Breast epithelium (tissue), 4 donors: Measurements from ENCODE around the gene TMCO2. TPM values are rescaled to one million over a fixed set of nuclear protein-coding genes. Genes with fewer than 3 reads are reported as not detected.

Source experiments
- DNase-seq, 2 donors: peaks; one replicate each; pipeline ENCODE4 v3.0.0-alpha.2; 2019; ENCODE audit warnings: low spot score in 2 of 2
- H3K27ac ChIP-seq, 2 donors: fragments of 200-600 bp; sonication (generic) in 1 of 2; one replicate each; pipeline ENCODE4 v1.5.1; 2016 to 2019; ENCODE audit warnings: mild to moderate bottlenecking in 1 of 2
- H3K27me3 ChIP-seq, 2 donors: fragments of 200-600 bp; sonication (generic) in 1 of 2; one replicate each; pipeline versions ENCODE4 v1.5.1 to v1.6.0; 2017 to 2019; ENCODE audit warnings: control low read depth in 1 of 2, mild to moderate bottlenecking in 1 of 2
- H3K36me3 ChIP-seq: fragments of 200-600 bp; one replicate; pipeline ENCODE4 v1.5.1; 2019
- H3K4me1 ChIP-seq, 2 donors: fragments of 200-600 bp; sonication (generic); one replicate each; pipeline ENCODE4 v1.5.1; 2016 to 2019; ENCODE audit warnings: control low read depth in 1 of 2
- H3K4me3 ChIP-seq, 3 donors: fragments of 200-600 bp; sonication (generic); 1 replicate in 2 of 3; 2 replicates in 1 of 3; pipeline ENCODE4 v1.5.1; 2016 to 2019; ENCODE audit warnings: mild to moderate bottlenecking in 3 of 3, moderate library complexity in 2 of 3
- H3K9me3 ChIP-seq, 2 donors: fragments of 200-600 bp; sonication (generic) in 1 of 2; one replicate each; pipeline ENCODE4 v1.5.1; 2016 to 2019; ENCODE audit warnings: control low read depth in 1 of 2
- POLR2A ChIP-seq: fragments of 450-650 bp; IDR thresholded peaks from one replicate; pipeline ENCODE4 v1.6.1; 2016; ENCODE audit warnings: antibody characterized with exemption, mild to moderate bottlenecking, moderate library complexity
- POLR2AphosphoS5 ChIP-seq, 3 donors: sonication (generic); formaldehyde crosslinking; IDR thresholded peaks; one replicate each; pipeline ENCODE4 v1.6.1; 2017; ENCODE audit warnings: antibody characterized with exemption in 3 of 3
- intact Hi-C: fragments of 100-400 bp; cut with DNase I; formaldehyde crosslinking; loops from one replicate; pipeline ENCODE4 v1.15.1; 2023; ENCODE audit warnings: low total_unique reads
- total RNA-seq, 3 donors: library from RNA; depleted of rRNA; stranded (reverse); fragments of >200 nt; gene quantifications; one replicate each; pipeline ENCODE4 v1.1.0, GENCODE V29; 2016
- TF ChIP-seq, protein P1 (sequence below), 3 donors: fragments of 450-650 bp; IDR thresholded peaks; one replicate each; pipeline ENCODE4 v1.5.1; 2016 to 2017; ENCODE audit warnings: antibody characterized with exemption in 3 of 3, mild to moderate bottlenecking in 3 of 3, moderate library complexity in 3 of 3

The TMCO2 gene
- total RNA-seq, 3 donors from 2014 or later: not detected

DNA sequence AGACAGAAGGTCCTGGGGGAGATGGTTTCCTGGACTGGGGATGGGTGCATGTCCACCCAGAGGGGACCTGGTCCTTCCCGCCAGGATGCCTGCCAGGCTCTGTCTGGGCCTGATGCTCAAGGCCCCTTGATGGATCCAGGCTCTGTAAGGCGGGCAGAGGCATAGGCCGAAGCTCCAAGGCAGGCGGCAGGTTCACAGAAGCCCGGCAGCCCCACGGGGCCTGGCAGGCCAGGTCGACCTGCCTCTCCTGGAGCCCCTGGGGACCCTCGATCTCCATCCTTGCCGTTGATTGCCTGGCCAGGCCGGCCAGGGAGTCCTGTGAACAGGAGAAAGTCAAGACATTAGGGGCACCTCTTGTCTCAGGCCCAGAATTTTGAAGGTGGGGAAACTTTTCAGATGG, 53.3 kb downstream of the TMCO2 start:
- intact Hi-C loops: no loop called here
- Histone ChIP-seq H3K36me3 (no peaks in the 10 kb centered on the region), H3K9me3 (no peaks in the 10 kb centered on the region), H3K4me3 (no peak overlapping the region), H3K27ac (no peak overlapping the region), H3K27me3 (no peaks in the 10 kb centered on the region), H3K4me1 (no peaks in the 10 kb centered on the region)
- TF ChIP-seq POLR2AphosphoS5 (IDR thresholded peaks at IDR 0.05): no peak
- TF ChIP-seq POLR2A: no peak
- TF ChIP-seq, protein P1, sequence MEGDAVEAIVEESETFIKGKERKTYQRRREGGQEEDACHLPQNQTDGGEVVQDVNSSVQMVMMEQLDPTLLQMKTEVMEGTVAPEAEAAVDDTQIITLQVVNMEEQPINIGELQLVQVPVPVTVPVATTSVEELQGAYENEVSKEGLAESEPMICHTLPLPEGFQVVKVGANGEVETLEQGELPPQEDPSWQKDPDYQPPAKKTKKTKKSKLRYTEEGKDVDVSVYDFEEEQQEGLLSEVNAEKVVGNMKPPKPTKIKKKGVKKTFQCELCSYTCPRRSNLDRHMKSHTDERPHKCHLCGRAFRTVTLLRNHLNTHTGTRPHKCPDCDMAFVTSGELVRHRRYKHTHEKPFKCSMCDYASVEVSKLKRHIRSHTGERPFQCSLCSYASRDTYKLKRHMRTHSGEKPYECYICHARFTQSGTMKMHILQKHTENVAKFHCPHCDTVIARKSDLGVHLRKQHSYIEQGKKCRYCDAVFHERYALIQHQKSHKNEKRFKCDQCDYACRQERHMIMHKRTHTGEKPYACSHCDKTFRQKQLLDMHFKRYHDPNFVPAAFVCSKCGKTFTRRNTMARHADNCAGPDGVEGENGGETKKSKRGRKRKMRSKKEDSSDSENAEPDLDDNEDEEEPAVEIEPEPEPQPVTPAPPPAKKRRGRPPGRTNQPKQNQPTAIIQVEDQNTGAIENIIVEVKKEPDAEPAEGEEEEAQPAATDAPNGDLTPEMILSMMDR (IDR thresholded peaks at IDR 0.05): no peak
- no peak for DNase-seq

Other genes starting within 250 kb of the TMCO2 start
- 100 to 1,000 TPM; 244 to 285 (median 244) TPM for gene CAP1, start 207.2 kb upstream of the TMCO2 start, total RNA-seq
- gene PPT1, start 150.7 kb upstream of the TMCO2 start, total RNA-seq: 100 to 1,000 TPM in 2 of 3 donors, 10 to 100 TPM in 1; 84.0 to 126 (median 108) TPM
- gene RLF, start 86.5 kb upstream of the TMCO2 start, total RNA-seq: 10 to 100 TPM; 19.5 to 39.2 (median 25.9) TPM
- gene ZMPSTE24, start 10.3 kb downstream of the TMCO2 start, total RNA-seq: 10 to 100 TPM; 34.4 to 48.3 (median 43.6) TPM
- gene COL9A2, start 69.3 kb downstream of the TMCO2 start, total RNA-seq: 10 to 100 TPM in 2 of 3 donors, 1 to 10 TPM in 1; 1.4 to 22.0 (median 11.4) TPM
- gene SMAP2, start 125.8 kb downstream of the TMCO2 start, total RNA-seq: 10 to 100 TPM; 27.2 to 64.2 (median 33.1) TPM
- 1 to 10 TPM in 2 of 3 donors, under 1 TPM in 1; 0.96 to 2.6 (median 1.2) TPM for gene ZFP69B, start 202.5 kb downstream of the TMCO2 start, total RNA-seq
- 1 to 10 TPM; 2.2 to 4.8 (median 4.6) TPM for gene ZFP69, start 229.4 kb downstream of the TMCO2 start, total RNA-seq